Inferior parietal cortex (tissue), 1 donor: Measurements from ENCODE around the gene MAGI2.

Experiments used
- DNase-seq: peaks from one replicate; pipeline ENCODE4 v3.0.0-alpha.2; 2016; ENCODE audit errors: extremely low spot score

The MAGI2 gene

DNA sequence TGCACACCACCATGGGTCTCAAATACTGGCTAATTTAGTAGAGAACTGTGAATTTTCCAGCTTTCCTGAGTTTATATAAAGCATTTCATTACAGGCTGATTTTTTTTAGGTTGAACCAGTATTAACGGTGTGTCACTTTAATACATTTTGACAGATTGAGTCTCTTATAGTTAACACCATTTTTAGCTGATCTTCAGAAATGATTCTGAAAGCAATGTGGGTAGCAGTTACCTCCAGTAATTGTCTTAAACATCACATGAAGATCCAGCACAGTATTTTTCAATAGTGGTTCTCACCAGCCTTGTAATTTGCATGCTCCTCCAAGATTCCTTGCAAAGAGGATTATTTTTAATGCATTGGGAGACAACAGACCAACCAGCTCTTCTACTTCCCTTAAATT is 961.3 kb downstream of the MAGI2 start:
- DNase-seq = no peak

DNA sequence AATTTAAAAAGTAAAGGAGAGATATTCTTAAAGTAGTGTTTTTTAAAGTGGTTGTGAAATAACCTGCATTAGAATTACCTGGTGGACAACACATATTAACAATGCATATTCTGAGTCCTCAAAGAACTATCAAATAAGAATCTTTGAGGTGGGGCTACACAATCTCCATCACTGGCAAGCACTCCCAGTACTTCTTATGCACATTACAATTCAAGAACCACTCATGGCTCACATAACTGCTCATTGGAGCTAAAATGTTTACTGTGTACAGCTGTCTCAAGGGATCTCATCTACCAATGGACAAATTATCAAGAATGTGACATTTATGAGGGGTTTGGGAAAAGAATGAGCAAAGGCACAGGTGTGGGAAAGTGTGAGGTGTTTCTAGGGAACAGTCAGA is 962.9 kb downstream of the MAGI2 start:
- DNase-seq = no peak

DNA sequence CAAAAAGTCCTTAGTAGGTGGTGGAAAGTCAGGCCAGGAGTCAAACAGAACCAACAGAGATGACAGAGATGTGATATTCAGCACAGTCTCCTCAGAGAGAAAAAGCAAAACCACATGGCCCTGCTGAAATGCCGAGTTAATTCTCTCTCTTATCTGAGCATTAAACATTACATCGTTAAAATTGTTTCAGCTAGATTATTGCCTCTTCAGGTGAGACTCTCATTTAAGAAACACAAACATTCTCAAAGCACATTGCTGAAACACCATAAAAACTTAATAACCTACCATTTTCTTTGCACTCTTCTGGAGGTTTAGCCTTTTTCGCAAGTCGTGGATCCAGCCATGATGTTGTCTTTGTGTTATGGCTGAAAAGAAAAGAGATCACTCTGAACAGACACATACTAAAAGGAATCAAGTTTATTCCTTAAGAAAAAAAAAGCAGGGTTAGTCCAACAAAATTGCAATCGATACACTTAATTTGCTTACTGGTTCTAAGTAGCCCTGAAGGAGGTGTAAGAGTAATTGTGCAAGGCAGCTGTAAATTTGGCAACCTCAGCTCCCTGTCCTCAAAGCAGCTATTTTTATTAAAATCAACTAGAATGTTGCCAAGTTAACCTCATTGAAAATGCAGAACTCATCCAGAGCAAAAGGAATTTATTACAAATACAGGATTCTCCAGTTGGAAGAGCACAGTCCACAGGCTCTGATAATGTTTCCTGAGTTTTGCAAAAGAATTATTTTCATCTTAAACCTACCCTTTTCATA is 963.8 kb downstream of the MAGI2 start:
- DNase-seq = peak; percentile 68

DNA sequence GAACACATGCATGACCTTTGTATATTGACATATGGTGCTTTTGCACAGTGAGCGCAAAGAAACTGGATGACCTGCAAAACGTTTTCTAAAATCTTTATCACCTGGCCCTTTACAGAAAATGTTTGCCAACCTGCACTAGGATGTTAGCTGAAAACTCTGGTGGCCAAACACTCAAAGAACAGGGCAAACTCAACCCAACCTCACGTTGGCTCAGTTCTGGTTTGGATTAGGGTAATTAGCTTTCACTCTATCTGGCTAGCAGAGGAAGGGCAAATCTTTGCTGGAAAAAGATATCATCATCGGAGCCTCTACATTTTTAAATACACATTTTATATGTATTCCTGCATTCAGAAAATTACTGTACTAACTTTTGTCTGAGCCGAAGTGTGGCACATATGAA is 966.0 kb downstream of the MAGI2 start:
- DNase-seq = no peak

DNA sequence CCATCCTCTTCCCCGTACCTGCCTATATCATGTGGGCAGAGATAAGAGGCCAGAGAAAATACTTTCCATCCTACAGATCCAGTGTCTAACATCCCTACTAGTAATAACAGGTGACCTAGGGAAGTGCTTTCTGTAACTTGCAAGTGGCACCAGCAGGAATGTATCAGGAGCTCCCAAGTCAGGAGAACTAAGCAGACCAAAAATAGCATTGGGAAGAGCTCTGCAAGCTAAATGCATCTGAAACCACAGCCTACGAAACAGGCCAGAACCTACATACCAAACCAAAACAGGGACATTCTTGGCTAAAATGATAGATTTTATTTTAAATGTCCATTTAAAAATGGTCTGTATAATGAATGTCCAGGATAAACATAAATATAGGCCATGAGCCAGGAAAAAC is 974.1 kb downstream of the MAGI2 start:
- no peak for DNase-seq

DNA sequence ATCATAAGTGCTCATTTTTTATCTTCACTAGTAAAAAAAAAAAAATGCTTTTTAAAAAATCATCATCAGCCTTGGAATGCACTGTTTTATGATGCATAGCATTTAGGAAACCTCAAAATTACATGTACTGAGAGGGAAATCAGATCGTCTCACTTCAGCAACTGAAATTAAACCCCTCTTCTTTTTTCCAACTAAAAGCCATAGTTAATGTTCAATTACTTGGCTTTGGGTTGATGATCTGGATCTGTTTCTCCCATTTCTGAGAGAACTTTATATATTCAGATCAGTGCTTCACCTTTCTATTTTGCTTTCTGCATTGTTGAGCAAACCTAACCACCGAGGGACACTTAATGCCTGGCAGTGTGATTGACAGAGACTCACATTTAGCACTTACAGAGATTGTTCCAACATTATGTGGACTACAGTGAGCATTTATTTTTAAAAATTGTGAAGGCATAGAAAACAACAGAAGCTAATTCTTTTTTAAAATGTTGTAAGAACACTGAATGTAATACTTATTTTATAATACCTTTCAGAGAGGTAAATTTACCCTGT is 976.5 kb downstream of the MAGI2 start:
- DNase-seq = no peak

DNA sequence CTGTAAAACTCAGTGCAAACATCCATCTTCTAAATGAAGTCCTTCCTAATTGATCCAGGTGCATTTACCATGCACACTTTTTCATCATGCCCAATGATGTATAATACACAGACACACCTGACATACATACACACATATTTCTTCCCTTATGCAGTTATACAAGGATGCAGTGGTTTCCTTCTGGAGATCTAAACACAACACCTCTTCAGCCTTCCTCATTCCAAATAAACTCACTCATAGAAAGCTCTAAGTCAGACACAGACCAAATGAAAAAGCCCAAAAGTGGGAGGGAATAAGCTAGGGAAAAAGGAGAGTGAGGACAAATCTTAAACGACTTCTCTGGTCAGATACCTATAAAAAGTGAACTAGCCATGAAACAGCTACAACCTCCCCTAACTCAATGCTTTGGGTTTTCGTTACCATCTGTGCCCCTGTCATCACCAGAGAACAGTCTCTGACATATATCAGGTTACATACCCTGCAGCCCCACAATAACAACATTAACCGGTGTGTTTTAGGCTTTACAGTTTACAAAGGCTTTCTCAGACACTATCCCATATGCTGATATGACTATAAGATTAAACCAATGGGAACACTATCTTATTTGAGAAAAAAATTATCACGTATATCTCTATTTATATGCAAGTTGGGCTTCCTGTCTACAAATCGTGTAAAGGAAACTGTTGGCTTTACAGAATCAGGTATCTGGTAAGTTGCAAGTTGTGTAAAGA is 979.7 kb downstream of the MAGI2 start:
- DNase-seq = no peak

DNA sequence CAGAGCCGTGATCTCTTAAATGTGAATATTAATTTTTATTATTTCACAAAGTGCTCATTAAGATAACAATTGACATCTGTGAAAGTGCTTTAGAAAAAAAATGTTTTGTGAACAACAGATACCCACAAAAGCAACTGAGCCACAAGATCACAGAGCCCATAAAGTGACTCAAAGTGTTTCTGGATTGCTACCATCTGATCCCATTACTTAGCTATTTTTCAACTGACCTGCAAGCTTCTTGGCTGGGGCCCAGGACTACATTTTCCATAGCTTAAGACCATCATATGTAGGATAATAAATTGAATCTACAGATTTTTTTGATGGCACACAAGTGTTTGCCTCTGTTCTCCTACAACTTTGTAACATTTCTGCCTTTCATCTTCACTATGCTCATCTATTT is 980.4 kb downstream of the MAGI2 start:
- DNase-seq = no peak

DNA sequence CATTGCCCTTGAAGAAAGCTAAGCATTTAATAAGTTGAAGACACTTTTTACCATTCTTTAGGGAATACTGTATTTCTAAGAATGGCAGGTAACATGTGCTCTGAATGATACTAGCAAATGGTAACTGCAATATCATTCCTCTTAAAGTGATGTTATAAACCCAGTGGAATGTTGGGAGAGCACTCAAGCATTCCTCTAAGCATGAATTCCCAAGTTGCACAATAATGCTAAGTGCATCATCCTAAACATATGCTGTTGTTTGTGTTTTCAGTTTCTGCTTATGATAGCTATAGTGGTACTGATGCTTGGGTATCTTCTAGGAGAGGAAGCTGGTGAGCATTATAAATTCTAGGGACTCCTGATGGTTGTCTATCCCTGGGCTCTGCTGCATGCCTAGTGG is 980.9 kb downstream of the MAGI2 start:
- DNase-seq = no peak

DNA sequence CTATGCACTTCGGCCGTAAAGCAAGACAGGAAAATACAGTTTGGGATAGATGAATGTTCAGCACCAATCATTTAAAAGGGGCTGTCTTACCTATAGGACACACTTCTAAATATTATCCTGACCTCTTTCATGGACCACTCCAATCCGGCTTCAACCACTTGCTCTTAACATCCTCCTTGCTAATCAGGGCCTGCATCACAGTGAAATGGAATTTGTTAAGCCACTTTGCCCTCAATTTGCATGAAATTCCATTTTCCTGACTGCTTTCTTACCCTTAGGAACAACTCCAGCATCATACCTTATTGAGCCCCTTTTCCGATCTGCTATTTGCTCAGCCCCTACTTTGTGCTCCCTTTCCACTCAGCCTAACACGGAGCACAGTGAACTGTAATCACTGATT is 987.6 kb downstream of the MAGI2 start:
- no peak for DNase-seq

DNA sequence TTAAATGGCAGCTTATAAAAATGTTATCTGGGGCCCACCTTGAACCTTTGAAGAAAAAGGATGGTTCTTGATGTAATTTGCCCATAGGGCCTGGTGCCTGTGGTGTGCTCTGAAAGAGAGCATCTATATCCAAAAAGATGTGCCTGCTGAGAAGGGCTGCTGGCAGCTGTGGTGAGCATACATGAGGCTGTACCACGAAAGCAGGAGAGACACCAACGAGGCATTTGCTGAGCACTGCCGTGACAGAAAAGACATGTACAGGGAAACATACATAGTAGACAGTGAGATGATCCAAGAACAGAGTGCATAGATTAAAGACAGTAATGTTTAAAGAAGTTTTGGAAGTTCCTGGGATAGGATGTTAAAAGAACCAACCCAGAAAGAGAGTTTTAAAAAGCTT is 990.4 kb downstream of the MAGI2 start:
- no peak for DNase-seq

DNA sequence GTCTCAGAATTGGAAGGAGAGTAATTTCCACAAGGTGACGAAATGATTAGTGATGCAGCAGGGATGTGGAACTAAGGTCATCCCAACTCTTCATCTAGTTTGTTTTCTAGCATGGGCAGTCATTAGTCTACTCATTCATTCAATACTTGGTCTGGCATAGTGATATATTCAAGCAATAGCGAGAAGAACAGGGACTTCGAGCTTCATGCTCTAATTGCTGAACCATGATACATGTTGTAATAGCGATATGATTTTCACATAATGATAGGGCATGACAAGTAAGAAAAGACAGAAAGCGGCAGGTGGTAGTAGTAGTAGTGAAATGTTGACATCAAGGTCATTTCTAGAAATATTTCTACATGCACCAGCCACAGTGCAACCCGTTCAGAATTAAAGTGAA is 1002.8 kb downstream of the MAGI2 start:
- no peak for DNase-seq

DNA sequence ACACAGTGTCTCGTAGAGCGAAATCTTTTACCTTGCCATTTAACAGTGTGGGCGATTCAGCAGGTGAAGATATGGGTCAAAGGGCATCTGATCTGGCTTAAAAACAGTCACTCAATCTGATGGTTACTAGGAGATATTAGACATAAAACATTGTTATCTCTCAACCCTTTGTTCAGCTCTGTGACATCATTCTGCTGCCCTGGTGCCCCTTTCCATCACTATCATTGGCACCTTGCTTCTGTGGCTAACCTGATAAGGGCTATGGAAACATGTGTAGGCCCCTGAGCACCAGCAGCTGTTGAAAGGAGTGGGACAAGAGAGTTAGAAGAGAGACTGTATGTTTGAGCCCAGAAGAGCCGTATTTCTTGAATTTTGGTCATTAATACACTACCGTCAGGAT is 1004.6 kb downstream of the MAGI2 start:
- DNase-seq = no peak

DNA sequence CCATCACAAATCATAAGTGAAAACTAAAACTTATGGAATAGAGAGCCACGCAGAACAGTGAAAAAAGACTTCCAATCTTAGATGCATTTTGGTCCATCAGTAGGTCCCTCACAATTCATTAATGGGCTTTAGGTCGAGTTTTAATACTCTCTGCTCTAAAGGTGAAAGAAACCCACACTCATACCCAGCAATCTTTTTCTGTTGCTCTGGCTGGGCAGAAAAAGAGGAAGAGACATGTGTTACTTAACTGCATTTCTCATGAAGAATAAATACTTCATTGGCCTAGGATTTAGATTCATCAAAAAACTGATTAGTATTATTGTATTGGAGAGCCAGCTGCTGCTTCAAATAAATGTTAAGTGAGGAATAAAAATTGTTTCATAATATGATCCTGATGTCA is 1009.2 kb downstream of the MAGI2 start:
- DNase-seq = no peak

DNA sequence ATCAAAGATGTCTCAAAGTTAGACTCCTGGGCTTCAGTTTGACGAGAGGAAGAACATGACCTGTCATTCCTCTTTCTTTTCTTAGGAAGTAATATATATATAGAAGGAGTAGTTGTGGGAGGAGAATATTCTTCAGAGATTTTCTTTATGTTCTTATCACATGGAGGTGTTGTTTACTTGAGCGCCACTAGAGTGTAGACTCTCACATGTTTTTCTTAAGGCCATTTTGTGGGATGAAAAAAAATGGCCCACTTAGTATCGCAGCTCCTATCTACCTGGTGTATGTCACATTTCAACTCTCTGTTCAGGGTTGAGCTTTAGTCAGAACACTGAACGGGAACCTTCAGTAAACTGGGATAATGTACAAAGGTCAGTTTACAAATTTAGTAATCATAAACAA is 1009.7 kb downstream of the MAGI2 start:
- no peak for DNase-seq

DNA sequence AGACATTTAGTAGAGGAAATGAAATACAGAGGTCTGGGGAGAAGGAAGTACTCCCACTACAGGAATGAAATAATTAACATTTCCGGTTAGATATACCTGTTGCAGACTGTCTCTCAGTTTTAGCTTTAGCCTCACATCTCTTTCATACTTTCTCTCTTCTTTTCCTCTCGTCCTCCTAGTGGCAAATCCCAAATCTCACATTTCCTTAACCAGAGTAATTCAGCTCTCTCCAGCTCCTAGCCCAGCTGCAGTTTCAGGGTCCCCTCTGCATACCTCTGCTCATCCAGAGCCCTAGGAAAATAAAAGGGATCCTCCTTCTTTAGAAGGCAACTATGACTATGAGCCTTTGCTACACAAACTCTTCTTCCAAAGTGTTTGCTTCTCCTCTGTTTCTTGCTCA is 1011.7 kb downstream of the MAGI2 start:
- DNase-seq = no peak

DNA sequence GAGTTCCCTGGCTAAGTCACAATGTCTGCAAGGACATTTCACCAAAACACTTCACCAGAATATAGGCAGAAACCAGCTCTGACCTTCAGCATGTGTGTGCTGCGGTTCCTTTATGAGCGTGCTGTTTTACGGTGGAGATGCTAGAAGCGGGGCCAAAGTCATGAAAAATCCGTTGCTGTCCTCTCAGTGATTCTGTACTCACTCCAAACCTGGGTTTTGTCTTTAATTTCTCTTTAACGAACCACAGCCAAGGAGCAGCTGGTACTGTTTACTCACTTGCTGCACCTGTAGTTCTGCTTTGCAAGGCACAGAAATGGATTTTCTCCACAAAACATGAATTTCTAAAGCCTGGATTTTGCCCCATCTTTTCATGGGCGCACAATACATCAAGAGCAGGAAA is 1015.0 kb downstream of the MAGI2 start:
- no peak for DNase-seq

DNA sequence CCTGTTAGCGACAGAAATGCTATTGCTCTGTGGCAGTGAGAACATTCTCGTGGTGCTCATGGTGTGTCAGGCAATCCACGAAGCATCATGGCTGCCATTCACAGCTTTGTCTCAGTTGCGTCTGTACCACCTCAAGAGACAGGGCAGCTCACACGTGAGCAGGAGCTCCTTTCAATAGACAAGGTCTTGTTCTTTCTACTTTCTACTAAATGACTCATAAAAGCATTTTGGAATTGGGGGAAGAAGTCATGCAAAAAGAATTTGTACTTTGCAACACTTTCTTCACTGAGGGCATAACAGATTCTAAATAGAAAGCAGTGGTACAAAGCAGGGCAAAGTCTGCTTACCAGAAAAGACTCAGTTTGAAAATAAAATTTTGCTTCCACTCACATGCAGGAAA is 1016.3 kb downstream of the MAGI2 start:
- no peak for DNase-seq

DNA sequence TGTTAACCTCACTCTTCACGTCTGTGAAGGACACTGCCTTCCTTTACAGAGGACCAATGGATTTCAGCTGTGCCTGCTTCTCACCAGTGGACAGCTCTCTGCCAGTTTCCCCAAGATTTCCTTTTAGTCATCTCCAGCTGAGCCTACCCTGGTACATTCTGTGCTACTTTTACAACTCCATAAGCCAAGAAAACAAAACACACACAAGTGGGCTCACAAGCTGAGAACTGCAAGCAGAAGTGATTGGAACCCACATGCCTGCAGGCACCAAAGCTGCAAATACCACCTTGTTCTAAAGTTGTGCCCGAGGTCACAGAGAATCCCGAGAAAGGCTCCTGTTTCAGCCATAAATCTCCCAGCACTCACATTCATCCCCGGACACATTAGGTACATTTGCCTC is 1018.1 kb downstream of the MAGI2 start:
- DNase-seq = peak; percentile 70

DNA sequence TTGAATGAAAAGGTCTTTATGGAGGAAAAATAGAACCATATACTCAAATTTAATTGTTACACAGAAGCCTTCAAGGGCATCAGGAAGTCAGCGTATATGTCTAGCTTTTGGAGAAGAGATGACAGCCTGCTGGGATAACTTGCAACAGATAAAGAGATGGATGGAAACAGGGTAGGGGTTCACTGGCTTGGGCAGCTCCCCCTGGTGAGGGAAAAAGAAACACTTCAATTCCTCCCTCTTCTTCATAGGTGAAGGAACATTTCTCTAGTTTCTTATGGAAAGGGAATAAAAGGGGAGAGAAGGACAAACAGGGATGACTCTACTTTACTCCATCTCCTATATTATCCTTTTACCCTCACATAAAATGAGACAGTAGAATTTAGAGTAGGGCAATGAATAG is 1019.2 kb downstream of the MAGI2 start:
- DNase-seq = no peak

DNA sequence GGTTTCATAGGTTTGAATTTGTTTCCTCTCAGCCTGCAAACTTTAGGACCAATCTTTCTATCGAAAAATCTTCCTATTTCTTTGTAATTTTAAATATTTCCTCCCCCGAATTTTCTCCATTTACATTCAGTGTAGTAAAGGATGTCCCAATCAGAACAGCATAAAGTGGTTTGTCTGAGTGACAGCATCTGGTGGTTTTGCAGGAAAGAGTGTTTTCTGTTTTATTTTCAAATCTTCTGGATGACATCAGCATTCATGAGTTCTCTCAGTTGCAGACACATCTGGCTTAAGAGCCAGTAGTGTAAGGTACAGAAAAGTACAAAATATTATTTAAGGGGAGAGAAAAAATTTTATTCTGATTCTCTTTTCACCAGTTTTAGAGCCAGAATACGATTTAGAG is 1020.0 kb downstream of the MAGI2 start:
- DNase-seq = no peak

DNA sequence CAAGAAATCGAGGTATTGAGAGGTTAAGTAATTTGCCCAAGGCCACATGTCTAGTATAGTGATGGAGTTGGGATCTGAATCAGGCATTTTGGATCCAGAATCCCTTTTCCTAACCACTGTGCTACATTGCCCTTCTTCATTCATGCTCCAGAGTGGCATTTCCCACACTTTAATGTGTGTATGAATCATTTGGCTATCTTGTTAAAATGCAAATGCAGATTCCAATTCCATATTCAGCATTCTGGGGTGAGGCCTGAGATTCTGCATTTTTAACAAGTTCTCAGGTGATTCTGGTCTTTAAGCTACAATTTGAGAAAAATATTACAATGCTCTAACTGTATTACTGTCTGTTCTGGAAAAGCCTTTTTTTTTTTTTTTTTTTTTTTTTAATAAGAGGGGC is 1023.6 kb downstream of the MAGI2 start:
- no peak for DNase-seq

DNA sequence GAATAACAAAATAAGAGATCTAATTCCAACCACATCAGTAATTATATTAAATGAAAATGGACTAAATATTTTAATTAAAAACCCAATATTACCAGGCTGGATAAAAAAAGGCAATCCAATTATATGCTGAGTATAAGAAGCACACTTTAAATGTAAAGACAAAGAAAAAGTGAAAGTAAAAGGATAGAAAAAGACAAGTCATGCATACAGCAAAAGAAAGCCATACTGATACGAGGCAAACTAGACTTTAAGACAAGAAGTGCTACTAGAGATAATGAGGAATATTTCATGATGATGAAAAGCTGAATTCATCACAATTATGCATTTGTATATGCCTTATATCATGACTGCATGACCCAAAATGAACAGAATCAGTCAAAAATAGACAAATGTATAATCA is 1026.3 kb downstream of the MAGI2 start:
- DNase-seq = no peak
